HFFc6 (cell line): ENCODE measurements around the gene PARN. TPM values are rescaled to one million over a fixed set of nuclear protein-coding genes. Genes with fewer than 3 reads are reported as not detected.

Experiments used
- DNase-seq: peaks from one replicate; pipeline ENCODE4 v3.0.0-alpha.2; 2018
- H3K27ac Mint-ChIP-seq: 2 replicates; pipeline ENCODE4 v1.8.0; 2020; ENCODE audit warnings: mild to moderate bottlenecking, mixed read lengths
- H3K27me3 Mint-ChIP-seq: 2 replicates; pipeline ENCODE4 v1.8.0; 2021; ENCODE audit warnings: mild to moderate bottlenecking, moderate library complexity, mixed read lengths; ENCODE audit not compliant: insufficient read depth
- H3K36me3 Mint-ChIP-seq: 2 replicates; pipeline ENCODE4 v1.8.0; 2021; ENCODE audit warnings: low read depth, mixed read lengths
- H3K4me1 Mint-ChIP-seq: 2 replicates; pipeline ENCODE4 v1.8.0; 2020; ENCODE audit warnings: low read depth, mixed read lengths
- H3K4me3 Mint-ChIP-seq: 2 replicates; pipeline ENCODE4 v1.8.0; 2020; ENCODE audit warnings: mild to moderate bottlenecking, moderate library complexity, mixed read lengths
- H3K9me3 Mint-ChIP-seq: 2 replicates; pipeline ENCODE4 v1.8.0; 2020; ENCODE audit warnings: mild to moderate bottlenecking, mixed read lengths
- CTCF ChIP-seq: fragments of 200-600 bp; sonication (generic); IDR thresholded peaks from 2 replicates; pipeline ENCODE4 v1.5.0; 2021; ENCODE audit warnings: antibody characterized with exemption, mild to moderate bottlenecking
- total RNA-seq, 6 experiments: library from RNA; stranded (reverse); fragmentation: NEBNext Ultra II Directional; extraction: Animal tissue kit (Norgen Biotek cat#: 25700); gene quantifications; 2 replicates in 1 of 6; 3 replicates in 5 of 6; pipeline ENCODE4 v1.2.3, GENCODE V29; 2021

The PARN gene
- total RNA-seq, 6 experiments from 2014 or later: 25.5 to 36.1 (median 30.4) TPM

GRCh38 chr16:14450846-14451245, 179.2 kb downstream of the PARN start:
- no peak overlapping the region for H3K4me3 Mint-ChIP-seq
- H3K27ac Mint-ChIP-seq: no peak overlapping the region
- H3K9me3 Mint-ChIP-seq: no peaks in the 10 kb centered on the region
- TF ChIP-seq CTCF: no peak
- H3K4me1 Mint-ChIP-seq: peaks cover 43% of the 10 kb centered on the region
- no peaks in the 10 kb centered on the region for H3K27me3 Mint-ChIP-seq
- no peaks in the 10 kb centered on the region for H3K36me3 Mint-ChIP-seq
- DNase-seq: no peak

DNA sequence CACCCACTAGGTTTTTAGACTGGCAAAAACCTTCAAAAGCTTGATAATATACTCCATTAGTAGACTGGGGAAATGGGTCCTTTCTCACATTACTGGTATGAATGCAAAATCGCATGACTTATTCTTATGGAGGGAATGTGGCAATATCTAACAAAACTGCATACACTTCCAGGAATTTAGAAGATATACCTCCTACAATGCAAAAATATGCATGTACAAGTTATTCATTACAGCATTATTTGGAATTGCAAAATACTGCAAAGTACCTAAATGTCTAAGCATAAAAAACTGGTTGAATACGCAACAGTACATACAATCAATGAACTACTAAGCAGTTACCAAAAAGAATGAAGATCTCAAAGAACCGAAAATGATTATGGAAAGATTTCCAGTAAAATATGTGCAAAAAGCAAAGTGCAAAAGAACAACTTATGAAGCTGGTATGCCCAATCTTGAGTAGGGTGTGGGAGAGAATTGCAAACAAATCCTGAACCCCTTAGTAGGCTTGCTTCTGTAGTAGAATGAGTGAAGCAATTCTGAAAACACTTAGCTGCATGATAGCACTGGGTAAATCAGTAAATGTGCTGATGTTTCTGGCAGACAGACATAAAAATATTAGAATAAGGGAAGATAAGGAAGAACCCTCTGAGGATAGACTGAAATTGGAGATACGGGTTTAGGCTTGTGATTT, 180.1 kb downstream of the PARN start:
- H3K9me3 Mint-ChIP-seq: no peaks in the 10 kb centered on the region
- no peaks in the 10 kb centered on the region for H3K27me3 Mint-ChIP-seq
- H3K36me3 Mint-ChIP-seq: no peaks in the 10 kb centered on the region; the same call in 1 of the 2 replicates
- TF ChIP-seq CTCF: no peak
- H3K4me3 Mint-ChIP-seq: no peak overlapping the region
- H3K27ac Mint-ChIP-seq: no peak overlapping the region
- H3K4me1 Mint-ChIP-seq: peaks cover 34% of the 10 kb centered on the region
- DNase-seq: no peak

- H3K27ac Mint-ChIP-seq: no peak overlapping the region
- H3K27me3 Mint-ChIP-seq: no peaks in the 10 kb centered on the region
- no peak overlapping the region for H3K4me3 Mint-ChIP-seq
- no peak for DNase-seq
- no peaks in the 10 kb centered on the region; the same call in 1 of the 2 replicates for H3K36me3 Mint-ChIP-seq
- no peaks in the 10 kb centered on the region for H3K9me3 Mint-ChIP-seq
- TF ChIP-seq CTCF: no peak
- H3K4me1 Mint-ChIP-seq: peaks cover 28% of the 10 kb centered on the region
Observed at GRCh38 chr16:14449334-14449733, 180.7 kb downstream of the PARN start.

- Mint-ChIP-seq H3K27ac (no peak overlapping the region), H3K4me3 (no peak overlapping the region), H3K4me1 (peaks cover 23% of the 10 kb centered on the region), H3K9me3 (no peaks in the 10 kb centered on the region), H3K36me3 (no peaks in the 10 kb centered on the region; the same call in 1 of the 2 replicates), H3K27me3 (no peaks in the 10 kb centered on the region)
- no peak for TF ChIP-seq CTCF
- DNase-seq: no peak
Observed at GRCh38 chr16:14448879-14449278, 181.2 kb downstream of the PARN start.

GRCh38 chr16:14447783-14448182, 182.3 kb downstream of the PARN start:
- Mint-ChIP-seq H3K36me3 (no peaks in the 10 kb centered on the region; the same call in 1 of the 2 replicates), H3K4me1 (peaks cover 21% of the 10 kb centered on the region), H3K27ac (no peak overlapping the region), H3K9me3 (no peaks in the 10 kb centered on the region), H3K27me3 (no peaks in the 10 kb centered on the region; the same call in 1 of the 2 replicates), H3K4me3 (no peak overlapping the region)
- no peak for DNase-seq
- no peak for TF ChIP-seq CTCF
